Measurements from ENCODE around the gene COMT. TPM values are rescaled to one million over a fixed set of nuclear protein-coding genes. Genes with fewer than 3 reads are reported as not detected.
A peak's percentile ranks its signal among the peaks of the same experiment; 100 is the strongest.

The COMT gene
- total and polyA plus RNA-seq, 9 of the 15 experiments (the other 6 are each of a cell fraction or from before 2014, with no cell fraction given): 12.5 to 351 (median 155) TPM

- TF ChIP-seq FOXM1 (IDR thresholded peaks at IDR 0.05; ENCODE audit: low read depth) (no peak), FOXM1 (CRISPR knock-in tag; IDR thresholded peaks at IDR 0.05; ENCODE audit: low read depth) (no peak), ESRRA (IDR thresholded peaks at IDR 0.05; ENCODE audit: borderline replicate concordance, low read depth) (peak; percentile 13; the same call in 1 of the 2 replicates), HIVEP1 (CRISPR knock-in tag; IDR thresholded peaks at IDR 0.05) (no peak), RBBP5 (IDR thresholded peaks at IDR 0.05; ENCODE audit: borderline replicate concordance, insufficient read depth, low read length, poor library complexity, severe bottlenecking) (peak; percentile 81), ZNF263 (CRISPR knock-in tag; IDR thresholded peaks at IDR 0.05; ENCODE audit: borderline replicate concordance) (no peak), IFI16 (CRISPR knock-in tag; IDR thresholded peaks at IDR 0.05) (no peak), ZKSCAN3 (CRISPR knock-in tag; IDR thresholded peaks at IDR 0.05) (no peak), NCOA6 (IDR thresholded peaks at IDR 0.05) (no peak), FOXP1 (CRISPR knock-in tag; IDR thresholded peaks at IDR 0.05) (no peak), PHB2 (IDR thresholded peaks at IDR 0.05; ENCODE audit: low read depth) (no peak), REST (IDR thresholded peaks at IDR 0.05; ENCODE audit: borderline replicate concordance) (no peak), REST (CRISPR knock-in tag; IDR thresholded peaks at IDR 0.05; ENCODE audit: low read depth) (peak; percentile 43; the same call in 1 of the 2 replicates), CBX1 (IDR thresholded peaks at IDR 0.05; ENCODE audit: low read depth) (no peak), MAFG (tag; conservative IDR thresholded peaks at IDR 0.05) (no peak), CTCFL (IDR thresholded peaks at IDR 0.05; ENCODE audit: borderline replicate concordance, insufficient read depth, low read depth, low read length, poor library complexity, severe bottlenecking) (no peak), FOXJ3 (CRISPR knock-in tag; IDR thresholded peaks at IDR 0.05) (no peak), KAT8 (IDR thresholded peaks at IDR 0.05; ENCODE audit: low read depth) (no peak)
Measured at GRCh38 chr22:19988965-19989724, 47.6 kb downstream of the COMT start (continued).
